Upper lobe of left lung (tissue), 6 donors: ENCODE results near the gene ZMYND8. TPM values are rescaled to one million over a fixed set of nuclear protein-coding genes. Genes with fewer than 3 reads are reported as not detected.
"Not testable (repeated sequence)": the region's sequence is repeated elsewhere in the genome, so short reads cannot be mapped to it uniquely, and the experiment has no call there.

ENCODE experiments used
- ATAC-seq, 2 donors: fragments of 200-7000 bp; cut with Tn5 transposase; one replicate each; pipeline ENCODE4 v1.9.1; 2022; ENCODE audit warnings: mild to moderate bottlenecking in 2 of 2, moderate library complexity in 2 of 2; ENCODE audit not compliant: low FRiP score in 2 of 2
- DNase-seq, 2 donors: peaks; one replicate each; pipeline ENCODE4 v3.0.0-alpha.2; 2019 to 2020
- H3K27ac ChIP-seq, 4 donors: fragments of 200-600 bp; sonication (generic); one replicate each; pipeline ENCODE4 v1.5.1; 2016 to 2019
- H3K27me3 ChIP-seq, 4 donors: fragments of 200-600 bp; sonication (generic); one replicate each; pipeline ENCODE4 v1.5.1; 2017 to 2019
- H3K36me3 ChIP-seq, 4 donors: fragments of 200-600 bp; sonication (generic); one replicate each; pipeline ENCODE4 v1.5.1; 2016 to 2019
- H3K4me1 ChIP-seq, 4 donors: fragments of 200-600 bp; sonication (generic); one replicate each; pipeline ENCODE4 v1.5.1; 2018 to 2019
- H3K4me3 ChIP-seq, 4 donors: fragments of 200-600 bp; sonication (generic); one replicate each; pipeline ENCODE4 v1.5.1; 2017 to 2019; ENCODE audit warnings: mild to moderate bottlenecking in 2 of 4, moderate library complexity in 1 of 4
- H3K9me3 ChIP-seq, 4 donors: fragments of 200-600 bp; sonication (generic); one replicate each; pipeline ENCODE4 v1.5.1; 2018 to 2019
- EP300 ChIP-seq, 4 donors: sonication (generic); formaldehyde crosslinking; IDR thresholded peaks; one replicate each; pipeline ENCODE4 v1.5.1; 2017; ENCODE audit warnings: antibody characterized with exemption in 4 of 4, control low read depth in 2 of 4
- POLR2A ChIP-seq, 4 donors: fragments of 450-650 bp; IDR thresholded peaks; one replicate each; pipeline ENCODE4 v1.5.1; 2016 to 2017; ENCODE audit warnings: antibody characterized with exemption in 4 of 4, mild to moderate bottlenecking in 2 of 4
- POLR2AphosphoS5 ChIP-seq, 2 donors: sonication (generic); formaldehyde crosslinking; IDR thresholded peaks; one replicate each; pipeline ENCODE4 v1.5.1; 2017; ENCODE audit warnings: antibody characterized with exemption in 2 of 2
- WGBS, 2 donors: methylation state at CpG; one replicate each; pipeline ENCODE4 v1.1.5; 2017 to 2018; 5-methylcytosine and 5-hydroxymethylcytosine counted together
- total RNA-seq, 6 donors: library from RNA; depleted of rRNA in 4 of 6; stranded (reverse); fragments of >200 nt in 4 of 6; gene quantifications; one replicate each; pipeline versions ENCODE4 v1.1.0 to v1.2.1, GENCODE V29; 2016 to 2021
- TF ChIP-seq, protein P1 (sequence below), 6 experiments: fragments of 450-650 bp in 4 of 6; fragments of 200-600 bp in 2 of 6; sonication (generic) in 2 of 6; IDR thresholded peaks; one replicate each; pipeline ENCODE4 v1.5.1; 2016 to 2019; ENCODE audit warnings: antibody characterized with exemption in 6 of 6
- donor health status: DM: no; HTN: no; CAD: no; lungs with moderate emphysema.
- donor health status: DM: no; HTN: yes; CAD: no; lungs with severe emphysema.

Gene ZMYND8
- total RNA-seq, 6 donors from 2014 or later: 24.6 to 120 (median 51.8) TPM

DNA sequence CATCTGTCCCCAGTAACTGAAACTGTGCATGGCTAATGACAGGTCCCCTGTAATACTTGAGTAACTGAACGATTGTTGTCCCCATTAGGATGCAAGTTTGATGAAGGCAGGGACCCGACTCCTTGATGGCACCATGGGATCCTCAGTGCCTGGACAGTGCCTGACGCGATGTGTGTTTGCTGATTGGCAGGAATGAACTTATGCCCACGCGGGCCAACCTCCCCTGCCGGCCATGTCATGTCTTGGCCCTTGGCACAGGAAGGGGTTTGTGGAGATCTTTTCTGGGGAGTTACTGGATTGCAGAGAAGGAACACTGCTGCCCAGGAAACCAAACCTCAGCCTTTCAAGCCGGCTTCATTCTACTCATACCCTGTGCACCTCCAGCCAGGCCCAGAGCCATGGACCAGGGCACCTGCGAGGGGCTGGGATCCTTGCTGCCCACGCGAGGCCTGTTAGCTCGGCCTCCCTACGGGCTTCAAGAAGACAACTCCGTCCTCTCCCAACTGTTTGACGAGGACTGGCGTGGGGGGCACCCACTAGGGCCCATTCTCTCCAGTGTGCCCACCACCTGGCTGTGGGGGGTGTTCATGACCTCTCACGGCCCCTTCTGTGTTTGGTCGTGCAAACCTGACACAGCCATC is 147.8 kb downstream of the ZMYND8 start:
- Histone ChIP-seq H3K4me3 (no peak overlapping the region), H3K9me3 (no peaks in the 10 kb centered on the region), H3K36me3 (peaks cover 25 to 55% (median 49%) of the 10 kb centered on the region in 4 donors), H3K27me3 (no peaks in the 10 kb centered on the region), H3K4me1 (no peaks in the 10 kb centered on the region), H3K27ac (no peak overlapping the region)
- DNase-seq (peak in 1 of 2 donors; percentile 54), ATAC-seq (peak in 1 of 2 donors; percentile 7)
- TF ChIP-seq POLR2AphosphoS5 (IDR thresholded peaks at IDR 0.05): no peak
- TF ChIP-seq POLR2A (IDR thresholded peaks at IDR 0.05): no peak
- TF ChIP-seq, protein P1, sequence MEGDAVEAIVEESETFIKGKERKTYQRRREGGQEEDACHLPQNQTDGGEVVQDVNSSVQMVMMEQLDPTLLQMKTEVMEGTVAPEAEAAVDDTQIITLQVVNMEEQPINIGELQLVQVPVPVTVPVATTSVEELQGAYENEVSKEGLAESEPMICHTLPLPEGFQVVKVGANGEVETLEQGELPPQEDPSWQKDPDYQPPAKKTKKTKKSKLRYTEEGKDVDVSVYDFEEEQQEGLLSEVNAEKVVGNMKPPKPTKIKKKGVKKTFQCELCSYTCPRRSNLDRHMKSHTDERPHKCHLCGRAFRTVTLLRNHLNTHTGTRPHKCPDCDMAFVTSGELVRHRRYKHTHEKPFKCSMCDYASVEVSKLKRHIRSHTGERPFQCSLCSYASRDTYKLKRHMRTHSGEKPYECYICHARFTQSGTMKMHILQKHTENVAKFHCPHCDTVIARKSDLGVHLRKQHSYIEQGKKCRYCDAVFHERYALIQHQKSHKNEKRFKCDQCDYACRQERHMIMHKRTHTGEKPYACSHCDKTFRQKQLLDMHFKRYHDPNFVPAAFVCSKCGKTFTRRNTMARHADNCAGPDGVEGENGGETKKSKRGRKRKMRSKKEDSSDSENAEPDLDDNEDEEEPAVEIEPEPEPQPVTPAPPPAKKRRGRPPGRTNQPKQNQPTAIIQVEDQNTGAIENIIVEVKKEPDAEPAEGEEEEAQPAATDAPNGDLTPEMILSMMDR (IDR thresholded peaks at IDR 0.05): no peak
- TF ChIP-seq EP300 (IDR thresholded peaks at IDR 0.05): no peak
- WGBS, 2 donors: 94 to 95% methylated on average over 7 to 18 of the region's 18 CpGs

DNA sequence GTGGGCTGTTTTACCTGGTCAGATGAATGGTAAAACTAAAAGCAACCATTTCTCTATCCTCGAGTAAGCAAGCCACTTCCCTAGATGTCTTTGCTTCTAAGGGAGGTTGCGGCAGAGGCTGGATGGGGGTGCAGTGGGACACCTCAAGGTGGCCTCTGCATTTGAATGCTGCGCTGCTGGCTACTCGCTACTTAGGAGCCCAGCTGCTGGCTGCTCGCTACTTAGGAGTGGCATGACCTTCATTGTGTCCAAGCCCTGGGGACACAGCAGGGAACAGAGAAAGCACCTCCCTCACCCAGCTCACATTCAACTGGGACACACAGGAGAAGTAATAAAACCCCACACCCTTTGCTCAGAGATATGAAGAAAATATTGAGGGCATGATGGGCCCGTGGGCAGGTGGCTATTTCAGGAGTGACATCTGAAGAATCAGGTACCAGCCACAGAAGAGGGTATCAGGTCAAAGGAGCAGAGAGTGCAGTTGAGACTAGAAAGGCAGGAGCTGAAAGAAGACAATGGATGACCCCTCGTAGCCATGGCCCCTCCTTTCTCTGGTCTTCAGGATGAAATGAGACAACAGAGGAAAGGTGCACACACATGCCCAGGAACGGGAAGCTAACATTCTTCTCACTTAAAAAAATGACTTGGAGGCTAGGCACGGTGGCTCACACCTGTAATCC is 149.4 kb downstream of the ZMYND8 start:
- Histone ChIP-seq H3K36me3 (peaks cover 18 to 40% (median 36%) of the 10 kb centered on the region in 4 donors), H3K4me3 (no peak overlapping the region), H3K27me3 (no peaks in the 10 kb centered on the region), H3K9me3 (no peaks in the 10 kb centered on the region), H3K4me1 (no peaks in the 10 kb centered on the region), H3K27ac (no peak overlapping the region)
- DNase-seq (no peak), ATAC-seq (no peak)
- WGBS, 2 donors: 83 to 89% methylated on average over 8 to 9 of the region's 9 CpGs
- TF ChIP-seq POLR2AphosphoS5 (IDR thresholded peaks at IDR 0.05) (no peak), EP300 (IDR thresholded peaks at IDR 0.05) (no peak), POLR2A (IDR thresholded peaks at IDR 0.05) (no peak)
- TF ChIP-seq, protein P1 (IDR thresholded peaks at IDR 0.05): no peak

DNA sequence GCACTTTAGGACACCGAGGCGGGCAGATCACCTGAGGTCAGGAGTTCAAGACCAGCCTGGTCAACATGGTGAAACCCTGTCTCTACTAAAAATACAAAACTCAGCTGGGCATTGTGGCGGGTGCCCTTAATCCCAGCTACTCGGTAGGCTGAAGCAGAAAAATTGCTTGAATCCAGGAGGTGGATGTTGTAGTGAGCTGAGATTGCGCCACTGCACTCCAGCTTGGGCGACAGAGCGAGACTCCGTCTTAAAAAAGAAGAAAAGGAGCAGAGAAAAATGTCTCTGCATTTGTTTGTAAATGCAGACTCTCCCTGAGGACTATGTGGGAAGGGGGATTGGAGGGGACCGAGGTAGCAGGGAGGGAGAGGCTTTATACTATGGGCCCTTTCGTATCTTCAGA is 149.9 kb downstream of the ZMYND8 start:
- H3K4me1 ChIP-seq, ATAC-seq, H3K9me3 ChIP-seq, DNase-seq, H3K27me3 ChIP-seq, H3K4me3 ChIP-seq, H3K27ac ChIP-seq: not testable (repeated sequence)
- WGBS, 2 donors: 89 to 93% methylated on average over 10 of the region's 10 CpGs
- peaks cover 18 to 34% (median 31%) of the 10 kb centered on the region in 4 donors for H3K36me3 ChIP-seq

DNA sequence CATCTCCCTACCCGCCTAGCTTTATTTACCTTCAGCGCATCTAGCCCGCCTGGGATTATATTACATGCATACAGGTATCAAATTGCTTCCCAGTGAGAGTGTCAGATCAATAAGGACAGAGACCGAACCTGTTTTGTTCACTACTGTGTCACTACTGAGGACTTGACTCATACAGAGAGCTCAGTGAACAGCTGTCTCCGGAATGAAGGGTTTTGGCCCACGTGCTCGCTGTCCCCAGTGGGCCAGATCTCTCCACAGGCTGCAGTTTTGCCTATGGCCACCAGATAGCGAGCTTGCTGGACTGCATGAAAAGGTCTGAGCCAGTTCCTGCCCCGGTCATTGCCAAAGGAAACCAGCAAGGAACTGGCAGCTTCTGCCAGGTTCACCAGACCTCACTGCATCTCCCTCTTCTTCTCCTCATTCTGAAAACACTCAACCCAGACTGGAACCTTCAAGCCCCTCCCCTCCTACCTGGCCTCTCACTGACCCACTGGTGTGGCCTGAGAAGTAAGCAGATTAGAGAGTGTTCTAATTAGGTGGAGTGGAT is 150.8 kb downstream of the ZMYND8 start:
- WGBS, 2 donors: 76 to 85% methylated on average over 8 to 9 of the region's 9 CpGs
- H3K27ac ChIP-seq: no peak overlapping the region
- H3K27me3 ChIP-seq: no peaks in the 10 kb centered on the region
- TF ChIP-seq EP300 (IDR thresholded peaks at IDR 0.05) (no peak), POLR2AphosphoS5 (IDR thresholded peaks at IDR 0.05) (no peak), POLR2A (IDR thresholded peaks at IDR 0.05) (no peak)
- TF ChIP-seq, protein P1 (IDR thresholded peaks at IDR 0.05): peak in 4 of 6 experiments; percentile 26 to 55 (median 54)
- no peaks in the 10 kb centered on the region for H3K4me1 ChIP-seq
- H3K36me3 ChIP-seq: peaks cover 11 to 25% (median 22%) of the 10 kb centered on the region in 4 donors
- H3K9me3 ChIP-seq: no peaks in the 10 kb centered on the region
- H3K4me3 ChIP-seq: no peak overlapping the region
- ATAC-seq (peak; percentile 30 to 88), DNase-seq (peak in 1 of 2 donors; percentile 31)

DNA sequence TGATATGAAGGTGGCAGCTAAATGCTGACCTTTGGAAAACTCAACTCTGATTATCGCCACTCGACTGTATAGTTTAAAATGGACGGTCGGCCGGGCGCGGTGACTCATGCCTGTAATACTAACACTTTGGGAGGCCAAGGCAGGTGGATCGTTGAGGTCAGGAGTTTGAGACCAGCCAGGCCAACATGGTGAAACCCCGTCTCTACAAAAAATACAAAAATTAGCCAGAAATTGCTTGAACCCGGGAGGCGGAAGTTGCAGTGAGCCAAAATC is 151.7 kb downstream of the ZMYND8 start:
- peak in 1 of 2 donors; percentile 46 for DNase-seq
- not testable (repeated sequence) for ATAC-seq, H3K27ac ChIP-seq, H3K4me1 ChIP-seq, H3K27me3 ChIP-seq, H3K4me3 ChIP-seq, H3K9me3 ChIP-seq
- 93% methylated on average over 11 of the region's 11 CpGs for WGBS, 2 donors
- H3K36me3 ChIP-seq: peaks cover 7 to 16% (median 14%) of the 10 kb centered on the region in 4 donors
